GM19455 (cell line): ENCODE results near the gene RUNDC1.

Experiments used
- ATAC-seq: cut with Tn5 transposase; IDR thresholded peaks from one replicate; pipeline ENCODE4 v1.9.1; 2021; ENCODE audit not compliant: unreplicated experiment

RUNDC1 gene

DNA sequence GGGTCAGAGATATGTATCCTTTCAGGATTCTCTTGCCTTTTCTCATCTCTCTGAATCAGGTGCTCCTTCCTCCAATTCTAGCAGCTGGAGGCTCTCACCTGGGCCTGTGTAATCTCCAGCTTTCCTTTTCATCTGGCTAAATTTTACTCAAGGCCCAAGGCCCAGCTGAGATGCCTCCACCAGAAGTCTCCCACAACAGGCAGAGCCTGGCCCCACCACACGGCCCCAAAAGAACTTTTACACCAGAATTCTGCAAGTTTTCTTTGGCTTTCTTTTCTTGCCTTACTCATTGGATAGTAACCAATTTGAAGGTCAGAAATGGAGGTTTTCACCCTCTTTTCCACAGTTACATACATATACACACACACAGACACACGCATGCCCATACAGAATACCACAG is 59.3 kb downstream of the RUNDC1 start:
- ATAC-seq: no peak

GRCh38 chr17:43040655-43041054 is 60.3 kb downstream of the RUNDC1 start:
- ATAC-seq: no peak

GRCh38 chr17:43042025-43042628 is 61.8 kb downstream of the RUNDC1 start:
- no peak for ATAC-seq
